ENCODE results near the gene TRIP12.
"Not testable (repeated sequence)": the region's sequence is repeated elsewhere in the genome, so short reads cannot be mapped to it uniquely, and the experiment has no call there.

The TRIP12 gene

DNA sequence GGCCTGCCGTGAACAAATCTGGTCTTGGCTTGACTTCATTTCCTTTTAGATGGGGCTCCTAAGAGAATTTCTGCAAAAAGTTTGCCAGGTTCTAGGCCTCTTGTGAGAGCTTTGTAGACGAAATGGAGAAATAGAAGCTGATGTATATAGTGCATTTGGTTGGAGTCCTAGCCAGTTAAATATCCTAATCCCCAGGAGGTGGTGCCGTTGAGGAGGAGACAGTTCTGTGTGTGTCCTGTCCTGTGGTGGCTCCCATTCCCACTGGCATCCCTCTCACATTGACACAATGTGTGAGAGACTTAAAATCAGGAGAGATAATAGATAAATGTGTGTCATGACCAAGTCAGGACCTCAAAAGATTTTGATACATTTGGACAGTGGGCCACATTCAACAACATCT lies 172.9 kb downstream of the TRIP12 start:
- H2AFZ ChIP-seq (ENCODE audit: low read length), result no peak overlapping the region
- no peaks in the 10 kb centered on the region for H3K9me2 ChIP-seq (replicated peaks; ENCODE audit: insufficient read depth, low read length)
- DNase-seq, result no peak
- no peaks in the 10 kb centered on the region for H3K36me3 ChIP-seq (replicated peaks; ENCODE audit: insufficient read depth, low read length)
- H3K9ac ChIP-seq (ENCODE audit: low read length), result no peak overlapping the region
- TF ChIP-seq EZH2 (optimal IDR thresholded peaks at IDR 0.05; ENCODE audit: low read depth, low read length) (no peak), EZH2phosphoT487 (IDR thresholded peaks at IDR 0.05; ENCODE audit: low read length) (no peak)
- TF ChIP-seq, protein P1, sequence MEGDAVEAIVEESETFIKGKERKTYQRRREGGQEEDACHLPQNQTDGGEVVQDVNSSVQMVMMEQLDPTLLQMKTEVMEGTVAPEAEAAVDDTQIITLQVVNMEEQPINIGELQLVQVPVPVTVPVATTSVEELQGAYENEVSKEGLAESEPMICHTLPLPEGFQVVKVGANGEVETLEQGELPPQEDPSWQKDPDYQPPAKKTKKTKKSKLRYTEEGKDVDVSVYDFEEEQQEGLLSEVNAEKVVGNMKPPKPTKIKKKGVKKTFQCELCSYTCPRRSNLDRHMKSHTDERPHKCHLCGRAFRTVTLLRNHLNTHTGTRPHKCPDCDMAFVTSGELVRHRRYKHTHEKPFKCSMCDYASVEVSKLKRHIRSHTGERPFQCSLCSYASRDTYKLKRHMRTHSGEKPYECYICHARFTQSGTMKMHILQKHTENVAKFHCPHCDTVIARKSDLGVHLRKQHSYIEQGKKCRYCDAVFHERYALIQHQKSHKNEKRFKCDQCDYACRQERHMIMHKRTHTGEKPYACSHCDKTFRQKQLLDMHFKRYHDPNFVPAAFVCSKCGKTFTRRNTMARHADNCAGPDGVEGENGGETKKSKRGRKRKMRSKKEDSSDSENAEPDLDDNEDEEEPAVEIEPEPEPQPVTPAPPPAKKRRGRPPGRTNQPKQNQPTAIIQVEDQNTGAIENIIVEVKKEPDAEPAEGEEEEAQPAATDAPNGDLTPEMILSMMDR (IDR thresholded peaks at IDR 0.05; ENCODE audit: low read length), result no peak
- no peaks in the 10 kb centered on the region for H3K79me2 ChIP-seq (ENCODE audit: low read length)
- H3K27ac ChIP-seq (ENCODE audit: low read length), result no peak overlapping the region
- H4K20me1 ChIP-seq (ENCODE audit: insufficient read depth, low read length), result no peaks in the 10 kb centered on the region
- no peaks in the 10 kb centered on the region for H3K27me3 ChIP-seq (replicated peaks; ENCODE audit: insufficient read depth, low read length)
- no peak overlapping the region for H3K4me3 ChIP-seq (ENCODE audit: low read length)
- no peaks in the 10 kb centered on the region for H3K9me3 ChIP-seq (replicated peaks; ENCODE audit: insufficient read depth, low read length)
- no peaks in the 10 kb centered on the region for H3F3A ChIP-seq (ENCODE audit: insufficient read depth, low read length)
- H3K4me1 ChIP-seq (ENCODE audit: low read length), result no peaks in the 10 kb centered on the region
- H3K4me2 ChIP-seq (ENCODE audit: low read depth, low read length), result no peak overlapping the region

DNA sequence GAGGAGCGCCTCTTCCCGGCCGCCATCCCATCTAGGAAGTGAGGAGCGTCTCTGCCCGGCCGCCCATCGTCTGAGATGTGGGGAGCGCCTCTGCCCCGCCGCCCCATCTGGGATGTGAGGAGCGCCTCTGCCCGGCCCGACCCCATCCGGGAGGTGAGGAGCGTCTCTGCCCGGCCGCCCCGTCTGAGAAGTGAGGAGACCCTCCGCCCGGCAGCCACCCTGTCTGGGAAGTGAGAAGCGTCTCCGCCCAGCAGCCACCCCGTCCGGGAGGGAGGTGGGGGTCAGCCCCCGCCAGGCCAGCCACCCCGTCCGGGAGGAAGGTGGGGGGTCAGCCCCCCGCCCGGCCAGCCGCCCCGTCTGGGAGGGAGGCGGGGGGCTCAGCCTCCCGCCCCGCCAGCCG lies 179.1 kb downstream of the TRIP12 start:
- H3K4me1 ChIP-seq (ENCODE audit: low read length), result not testable (repeated sequence)

DNA sequence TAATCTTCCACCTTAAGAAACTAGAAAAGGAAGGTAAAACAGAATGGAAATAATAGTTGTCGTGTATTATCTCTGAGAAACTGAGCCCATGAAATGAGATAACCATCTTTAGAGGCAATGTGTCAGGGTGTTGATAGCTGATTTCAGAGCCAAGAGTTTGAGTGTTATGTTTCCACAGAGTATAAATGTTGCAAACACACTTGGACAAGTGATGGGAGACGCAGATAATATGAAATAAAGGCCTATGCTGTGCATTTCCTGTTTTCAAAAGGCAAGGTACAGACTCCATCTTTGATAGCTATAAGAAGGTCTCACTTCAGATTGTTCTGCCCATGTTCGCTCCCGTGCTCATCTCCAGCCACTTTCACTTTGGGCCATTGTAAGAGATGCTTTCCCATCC lies 181.5 kb downstream of the TRIP12 start:
- Histone ChIP-seq H2AFZ (ENCODE audit: low read length) (no peak overlapping the region), H3K27me3 (replicated peaks; ENCODE audit: insufficient read depth, low read length) (no peaks in the 10 kb centered on the region), H3K4me2 (ENCODE audit: low read depth, low read length) (no peak overlapping the region), H3K36me3 (replicated peaks; ENCODE audit: insufficient read depth, low read length) (no peaks in the 10 kb centered on the region), H3K9ac (ENCODE audit: low read length) (no peak overlapping the region), H4K20me1 (ENCODE audit: insufficient read depth, low read length) (no peaks in the 10 kb centered on the region), H3K79me2 (ENCODE audit: low read length) (no peaks in the 10 kb centered on the region), H3K4me1 (ENCODE audit: low read length) (no peaks in the 10 kb centered on the region), H3F3A (ENCODE audit: insufficient read depth, low read length) (no peaks in the 10 kb centered on the region), H3K27ac (ENCODE audit: low read length) (no peak overlapping the region), H3K9me2 (replicated peaks; ENCODE audit: insufficient read depth, low read length) (no peaks in the 10 kb centered on the region), H3K4me3 (ENCODE audit: low read length) (no peak overlapping the region), H3K9me3 (replicated peaks; ENCODE audit: insufficient read depth, low read length) (no peaks in the 10 kb centered on the region)
- TF ChIP-seq EZH2phosphoT487 (IDR thresholded peaks at IDR 0.05; ENCODE audit: low read length), result no peak
- TF ChIP-seq EZH2 (optimal IDR thresholded peaks at IDR 0.05; ENCODE audit: low read depth, low read length), result no peak
- TF ChIP-seq, protein P1 (IDR thresholded peaks at IDR 0.05; ENCODE audit: low read length), result no peak
- no peak for DNase-seq

More for the DNA sequence above, 179.1 kb downstream of the TRIP12 start:
- not testable (repeated sequence) for H3K36me3 ChIP-seq (replicated peaks; ENCODE audit: insufficient read depth, low read length); H3K79me2 ChIP-seq (ENCODE audit: low read length); H3F3A ChIP-seq (ENCODE audit: insufficient read depth, low read length); H4K20me1 ChIP-seq (ENCODE audit: insufficient read depth, low read length); H3K4me2 ChIP-seq (ENCODE audit: low read depth, low read length); H2AFZ ChIP-seq (ENCODE audit: low read length); DNase-seq; H3K9me3 ChIP-seq (replicated peaks; ENCODE audit: insufficient read depth, low read length); H3K9me2 ChIP-seq (replicated peaks; ENCODE audit: insufficient read depth, low read length); H3K9ac ChIP-seq (ENCODE audit: low read length); H3K27ac ChIP-seq (ENCODE audit: low read length); H3K27me3 ChIP-seq (replicated peaks; ENCODE audit: insufficient read depth, low read length); H3K4me3 ChIP-seq (ENCODE audit: low read length)

DNA sequence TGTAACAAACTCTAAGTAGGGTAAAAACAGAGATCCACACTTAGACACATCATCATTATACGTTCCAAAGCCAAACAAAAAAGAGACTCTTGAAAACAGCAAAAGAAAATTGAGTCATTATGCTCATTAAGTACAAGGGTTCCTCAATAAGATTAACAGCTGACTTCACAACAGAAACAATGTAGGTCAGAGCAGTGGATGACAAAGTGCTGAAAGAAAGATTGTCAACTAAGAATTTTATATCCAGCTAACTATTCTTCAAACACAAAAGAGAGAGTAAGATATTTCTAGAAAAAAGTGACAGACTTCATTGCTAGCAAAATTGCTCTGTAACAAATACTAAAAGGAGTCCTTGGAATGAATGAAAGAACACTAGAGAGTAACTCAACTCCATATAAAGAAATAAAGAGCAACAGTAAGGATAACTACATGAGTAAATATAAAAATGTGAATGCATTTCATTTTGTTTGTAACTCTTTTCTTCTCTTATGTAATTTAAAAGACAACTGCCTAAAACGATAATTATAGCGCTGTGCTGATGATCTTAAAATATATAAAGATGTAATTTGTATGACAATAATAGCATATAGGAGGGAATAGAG lies 183.7 kb downstream of the TRIP12 start:
- Histone ChIP-seq H3K36me3 (replicated peaks; ENCODE audit: insufficient read depth, low read length) (no peaks in the 10 kb centered on the region), H3K27me3 (replicated peaks; ENCODE audit: insufficient read depth, low read length) (no peaks in the 10 kb centered on the region), H3F3A (ENCODE audit: insufficient read depth, low read length) (no peaks in the 10 kb centered on the region), H4K20me1 (ENCODE audit: insufficient read depth, low read length) (no peaks in the 10 kb centered on the region), H3K9me2 (replicated peaks; ENCODE audit: insufficient read depth, low read length) (no peaks in the 10 kb centered on the region), H3K27ac (ENCODE audit: low read length) (no peak overlapping the region), H3K79me2 (ENCODE audit: low read length) (no peaks in the 10 kb centered on the region), H3K4me2 (ENCODE audit: low read depth, low read length) (no peak overlapping the region), H3K9me3 (replicated peaks; ENCODE audit: insufficient read depth, low read length) (no peaks in the 10 kb centered on the region), H3K9ac (ENCODE audit: low read length) (no peak overlapping the region), H3K4me3 (ENCODE audit: low read length) (no peak overlapping the region), H2AFZ (ENCODE audit: low read length) (no peak overlapping the region), H3K4me1 (ENCODE audit: low read length) (no peaks in the 10 kb centered on the region)
- no peak for DNase-seq
- TF ChIP-seq EZH2phosphoT487 (IDR thresholded peaks at IDR 0.05; ENCODE audit: low read length) (no peak), EZH2 (optimal IDR thresholded peaks at IDR 0.05; ENCODE audit: low read depth, low read length) (no peak)
- TF ChIP-seq, protein P1 (IDR thresholded peaks at IDR 0.05; ENCODE audit: low read length), result no peak

Measured in MM.1S (cell line).